BJ (cell line): ENCODE measurements around the gene GARIN5A. TPM values are rescaled to one million over a fixed set of nuclear protein-coding genes. Genes with fewer than 3 reads are reported as not detected.

Experiments used
- CTCF ChIA-PET: fragments of 350-600 bp; formaldehyde crosslinking; extraction: SDS; loops from one replicate; lab custom pipeline; 2021; ENCODE audit warnings: antibody characterized with exemption, inconsistent platforms; lab: Yijun Ruan, JAX
- POLR2A ChIA-PET: fragments of 300-600 bp; sonication (Branson Sonifier 250); formaldehyde crosslinking; extraction: SDS; loops from one replicate; lab custom pipeline; 2021; ENCODE audit warnings: antibody characterized with exemption; lab: Charles Lee
- DNase-seq: peaks from one replicate; pipeline ENCODE4 v3.0.0-alpha.2; 2011; ENCODE audit warnings: low read depth
- H3K27me3 ChIP-seq: 2 replicates; pipeline ENCODE4 v1.6.0; 2011; ENCODE audit warnings: low read length; ENCODE audit not compliant: control insufficient read depth, insufficient read depth
- H3K36me3 ChIP-seq: 2 replicates; pipeline ENCODE4 v1.5.1; 2011; ENCODE audit warnings: low read length; ENCODE audit not compliant: control insufficient read depth, insufficient read depth
- H3K4me3 ChIP-seq: 2 replicates; pipeline ENCODE4 v1.5.1; 2011; ENCODE audit warnings: low read depth, mild to moderate bottlenecking, control low read depth, low read length
- CTCF ChIP-seq: IDR thresholded peaks from 2 replicates; pipeline ENCODE4 v1.5.1; 2011; ENCODE audit warnings: low read depth, mild to moderate bottlenecking, control low read depth, inconsistent platforms, low read length, moderate library complexity; ENCODE audit not compliant: insufficient read depth
- polyA plus RNA-seq: library from polyadenylated mRNA; depleted of rRNA; stranded (reverse); fragments of >200 nt; gene quantifications from 2 replicates; pipeline ENCODE4 v1.2.3, GENCODE V29; 2011

The GARIN5A gene
- polyA plus RNA-seq, 1 experiment = 0.56 TPM

- ChIA-PET POLR2A (no interaction called here), CTCF (interaction anchor here (0.6 to 1.4 kb wide), 4 partner anchors 71 to 101 kb away, joined by 3 to 6 read pairs (median 3); no protein-coding TSS in a partner anchor)
- Histone ChIP-seq H3K4me3 (no peak overlapping the region), H3K27me3 (peaks cover 2% of the 10 kb centered on the region), H3K36me3 (no peaks in the 10 kb centered on the region)
- no peak for DNase-seq
- no peak for TF ChIP-seq CTCF
Observed at GRCh38 chr19:50458396-50459066, 18.1 kb downstream of the GARIN5A start.

- ChIA-PET POLR2A (no interaction called here), CTCF (interaction anchor here (0.9 to 1.2 kb wide), 2 partner anchors 24 to 100 kb away, joined by 3 read pairs; partner anchors contain the start of gene MYBPC2)
- DNase-seq = no peak
- Histone ChIP-seq H3K4me3 (no peak overlapping the region), H3K36me3 (no peaks in the 10 kb centered on the region), H3K27me3 (peaks cover 2% of the 10 kb centered on the region)
- TF ChIP-seq CTCF = no peak
Observed at GRCh38 chr19:50457300-50457699, 19.3 kb downstream of the GARIN5A start.

- TF ChIP-seq CTCF = no peak
- H3K4me3 ChIP-seq = no peak overlapping the region
- DNase-seq = no peak
- no peaks in the 10 kb centered on the region for H3K36me3 ChIP-seq
- ChIA-PET POLR2A (no interaction called here), CTCF (no interaction called here)
- H3K27me3 ChIP-seq = peaks cover 2% of the 10 kb centered on the region
Observed at GRCh38 chr19:50455992-50456391, 20.7 kb downstream of the GARIN5A start.

- TF ChIP-seq CTCF = no peak
- Histone ChIP-seq H3K36me3 (no peaks in the 10 kb centered on the region), H3K4me3 (no peak overlapping the region), H3K27me3 (peaks cover 2% of the 10 kb centered on the region)
- no peak for DNase-seq
- CTCF ChIA-PET = no interaction called here
- POLR2A ChIA-PET = no interaction called here
Observed at GRCh38 chr19:50453243-50453642, 23.4 kb downstream of the GARIN5A start.

GRCh38 chr19:50451223-50451534, 25.5 kb downstream of the GARIN5A start:
- Histone ChIP-seq H3K27me3 (no peaks in the 10 kb centered on the region; the same call in none of the 2 replicates), H3K4me3 (no peak overlapping the region), H3K36me3 (no peaks in the 10 kb centered on the region)
- no peak for DNase-seq
- POLR2A ChIA-PET = no interaction called here
- TF ChIP-seq CTCF = no peak
- CTCF ChIA-PET = interaction anchor here (0.9 kb wide), 1 partner anchor 94 kb away, joined by 4 read pairs; no protein-coding TSS in a partner anchor
